Fibroblast of lung (primary cell): ENCODE measurements around the gene WNT2B. TPM values are rescaled to one million over a fixed set of nuclear protein-coding genes. Genes with fewer than 3 reads are reported as not detected.
A peak's percentile ranks its signal among the peaks of the same experiment; 100 is the strongest.

Source experiments
- DNase-seq, 2 donors: peaks; one replicate each; pipeline versions ENCODE4 v3.0.0 to v3.0.0-alpha.2; 2010; ENCODE audit warnings: low read depth in 2 of 2
- H2AFZ ChIP-seq: 2 replicates; pipeline ENCODE4 v1.5.1; 2012; ENCODE audit warnings: low read length, control low read depth, inconsistent platforms
- H3K27ac ChIP-seq: 2 replicates; pipeline ENCODE4 v1.5.1; 2011; ENCODE audit warnings: low read length, control low read depth; ENCODE audit not compliant: insufficient read depth
- H3K27me3 ChIP-seq: 2 replicates; pipeline ENCODE4 v1.5.1; 2011; ENCODE audit warnings: mild to moderate bottlenecking, low read length; ENCODE audit not compliant: control insufficient read depth, insufficient read depth
- H3K36me3 ChIP-seq: 2 replicates; pipeline ENCODE4 v1.5.1; 2011; ENCODE audit warnings: low read length; ENCODE audit not compliant: control insufficient read depth, insufficient read depth
- H3K4me1 ChIP-seq: 2 replicates; pipeline ENCODE4 v1.5.1; 2011; ENCODE audit warnings: low read length; ENCODE audit not compliant: control insufficient read depth, insufficient read depth; ENCODE audit errors: extremely low read depth
- H3K4me2 ChIP-seq: 2 replicates; pipeline ENCODE4 v1.5.1; 2011; ENCODE audit warnings: low read length, control low read depth; ENCODE audit not compliant: insufficient read depth; ENCODE audit errors: extremely low read depth
- H3K4me3 ChIP-seq, 4 experiments: fragments of 200-600 bp in 1 of 4; sonication (generic) in 1 of 4; replicated peaks in 1 of 4; 2 replicates each; pipeline ENCODE4 v1.5.1; 2011 to 2016; ENCODE audit warnings: low read length in 4 of 4, low read depth in 3 of 4, mild to moderate bottlenecking in 3 of 4, control low read depth in 2 of 4, inconsistent platforms in 1 of 4, mixed read lengths in 1 of 4; ENCODE audit not compliant: insufficient read depth in 1 of 4; ENCODE audit errors: control extremely low read depth in 1 of 4
- H3K79me2 ChIP-seq: 2 replicates; pipeline ENCODE4 v1.5.1; 2012; ENCODE audit warnings: mild to moderate bottlenecking, low read length, inconsistent platforms; ENCODE audit not compliant: control insufficient read depth, insufficient read depth
- H3K9ac ChIP-seq: 2 replicates; pipeline ENCODE4 v1.5.1; 2011; ENCODE audit warnings: mild to moderate bottlenecking, low read length, control low read depth; ENCODE audit not compliant: insufficient read depth
- H3K9me3 ChIP-seq: 2 replicates; pipeline ENCODE4 v1.5.1; 2012; ENCODE audit warnings: low read depth, low read length; ENCODE audit not compliant: control insufficient read depth, insufficient read depth
- H4K20me1 ChIP-seq: 2 replicates; pipeline ENCODE4 v1.5.1; 2011; ENCODE audit warnings: low read length; ENCODE audit not compliant: control insufficient read depth, insufficient read depth; ENCODE audit errors: extremely low read depth
- CTCF ChIP-seq, 2 donors: IDR thresholded peaks in 1 of 2; conservative IDR thresholded peaks in 1 of 2; 1 replicate in 1 of 2; 2 replicates in 1 of 2; pipeline ENCODE4 v1.5.1; 2011 to 2012; ENCODE audit warnings: low read length in 2 of 2, control low read depth in 1 of 2, inconsistent platforms in 1 of 2, low read depth in 1 of 2, mild to moderate bottlenecking in 1 of 2
- EZH2 ChIP-seq: IDR thresholded peaks from 2 replicates; pipeline ENCODE4 v1.5.1; 2012; ENCODE audit warnings: low read length, control low read depth, mild to moderate bottlenecking; ENCODE audit errors: missing control alignments
- polyA plus RNA-seq, 2 donors: library from polyadenylated mRNA; depleted of rRNA in 1 of 2; stranded (reverse) in 1 of 2; unstranded in 1 of 2; fragments of >200 nt; gene quantifications; 2 replicates each; pipeline ENCODE4 v1.2.1, GENCODE V29; 2011 to 2012; ENCODE audit warnings: missing spikeins in 1 of 2
- total RNA-seq: library from RNA; depleted of rRNA; stranded (reverse); fragments of >200 nt; gene quantifications from 2 replicates; pipeline ENCODE4 v1.2.1, GENCODE V29; 2014

Gene WNT2B
- total and polyA plus RNA-seq, 2 donors (not counting 1 experiment from before 2014, with no cell fraction given), result 2.0 to 3.5 TPM

GRCh38 chr1:112532064-112532463 is 23.3 kb downstream of the WNT2B start:
- H3K27ac ChIP-seq, result no peak overlapping the region
- H3K4me1 ChIP-seq, result peaks cover 13% of the 10 kb centered on the region
- no peaks in the 10 kb centered on the region for H4K20me1 ChIP-seq
- no peaks in the 10 kb centered on the region for H3K79me2 ChIP-seq
- no peak overlapping the region for H3K4me2 ChIP-seq
- no peak overlapping the region for H3K4me3 ChIP-seq
- no peaks in the 10 kb centered on the region for H3K9me3 ChIP-seq
- TF ChIP-seq EZH2, result no peak
- no peak for TF ChIP-seq CTCF (conservative IDR thresholded peaks at IDR 0.05 in 1 of 2, IDR thresholded peaks at IDR 0.05 in 1 of 2; ENCODE audit: low read depth in 1 of 2, low read length in 2 of 2)
- H3K36me3 ChIP-seq, result peaks cover 3% of the 10 kb centered on the region
- DNase-seq, result peak in 1 of 2 donors; percentile 46
- no peaks in the 10 kb centered on the region for H3K27me3 ChIP-seq
- H3K9ac ChIP-seq, result no peak overlapping the region
- H2AFZ ChIP-seq, result no peak overlapping the region

DNA sequence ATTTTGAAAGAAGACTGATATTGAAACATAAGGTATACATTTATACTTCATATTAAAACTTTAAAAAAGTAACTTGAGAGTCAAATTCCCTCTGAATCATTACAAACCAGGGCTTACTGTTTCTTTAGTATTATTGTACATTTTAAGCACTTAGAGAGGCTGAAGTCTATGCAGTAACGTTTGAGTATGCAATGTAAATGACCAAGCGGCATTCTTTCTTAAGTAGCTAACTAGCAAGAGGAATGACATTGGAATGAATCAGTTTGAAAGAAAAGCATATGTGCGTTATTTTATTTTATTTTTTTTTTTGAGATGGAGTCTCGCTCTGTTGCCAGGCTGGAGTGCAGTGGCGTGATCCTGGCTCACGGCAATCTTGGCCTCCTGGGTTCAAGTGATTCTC is 24.3 kb downstream of the WNT2B start:
- no peak overlapping the region for H3K27ac ChIP-seq
- peak; percentile 59 to 91 for DNase-seq
- TF ChIP-seq CTCF (conservative IDR thresholded peaks at IDR 0.05 in 1 of 2, IDR thresholded peaks at IDR 0.05 in 1 of 2; ENCODE audit: low read depth in 1 of 2, low read length in 2 of 2) (no peak), EZH2 (no peak)

DNA sequence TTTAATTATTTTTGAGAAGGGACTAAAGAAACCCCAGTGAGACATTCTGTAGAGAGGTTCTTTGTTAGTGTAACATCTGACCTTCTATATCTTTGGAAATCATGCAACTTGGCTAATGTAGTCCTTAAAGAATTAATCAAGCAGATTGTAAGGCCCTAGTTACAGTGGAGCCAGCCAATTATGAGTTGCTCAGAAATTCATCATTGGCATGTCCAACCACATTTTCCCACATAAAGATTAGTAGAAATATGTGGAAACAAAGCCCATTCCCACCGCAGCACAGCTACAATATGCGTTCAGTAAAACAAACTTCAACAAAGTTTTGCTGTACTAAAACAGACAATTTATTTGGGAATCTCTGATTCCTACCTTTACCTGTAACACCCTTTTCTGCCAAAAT is 27.8 kb downstream of the WNT2B start:
- DNase-seq, result peak; percentile 52 to 92
- peaks cover 2% of the 10 kb centered on the region for H3K4me1 ChIP-seq

More for the DNA sequence above, 24.3 kb downstream of the WNT2B start:
- H3K4me2 ChIP-seq, result no peak overlapping the region
- no peaks in the 10 kb centered on the region for H3K9me3 ChIP-seq
- H3K36me3 ChIP-seq, result peaks cover 3% of the 10 kb centered on the region
- H3K79me2 ChIP-seq, result no peaks in the 10 kb centered on the region
- no peak overlapping the region for H3K4me3 ChIP-seq
- H3K27me3 ChIP-seq, result no peaks in the 10 kb centered on the region
- no peak overlapping the region for H2AFZ ChIP-seq
- no peak overlapping the region for H3K9ac ChIP-seq
- no peaks in the 10 kb centered on the region for H4K20me1 ChIP-seq
- H3K4me1 ChIP-seq, result peaks cover 5% of the 10 kb centered on the region

More for the DNA sequence above, 27.8 kb downstream of the WNT2B start:
- Histone ChIP-seq H3K27ac (no peak overlapping the region), H3K79me2 (no peaks in the 10 kb centered on the region), H3K4me2 (no peak overlapping the region), H4K20me1 (no peaks in the 10 kb centered on the region), H3K36me3 (peaks cover 3% of the 10 kb centered on the region), H3K4me3 (no peak overlapping the region), H3K9me3 (no peaks in the 10 kb centered on the region), H3K27me3 (no peaks in the 10 kb centered on the region), H2AFZ (no peak overlapping the region), H3K9ac (no peak overlapping the region)
- TF ChIP-seq CTCF (conservative IDR thresholded peaks at IDR 0.05 in 1 of 2, IDR thresholded peaks at IDR 0.05 in 1 of 2; ENCODE audit: low read depth in 1 of 2, low read length in 2 of 2) (no peak), EZH2 (no peak)
